AG04450 (cell line): ENCODE measurements around the gene GRAMD1A. TPM values are rescaled to one million over a fixed set of nuclear protein-coding genes. Genes with fewer than 3 reads are reported as not detected.

Experiments used
- CTCF ChIA-PET: fragments of 300-600, 350-600 bp; formaldehyde crosslinking; extraction: SDS; loops from one replicate; lab custom pipeline; 2022; ENCODE audit warnings: antibody characterized with exemption, inconsistent platforms; lab: Charles Lee
- POLR2A ChIA-PET: fragments of 350-600 bp; formaldehyde crosslinking; extraction: SDS; loops from one replicate; lab custom pipeline; 2021; ENCODE audit warnings: antibody characterized with exemption, inconsistent platforms; lab: Yijun Ruan, JAX
- DNase-seq: peaks from one replicate; pipeline ENCODE4 v3.0.0-alpha.2; 2011; ENCODE audit warnings: low read depth, low spot score
- H3K27ac ChIP-seq: one replicate; pipeline ENCODE4 v1.5.1; 2012; ENCODE audit warnings: low read depth, low read length, control low read depth
- H3K27me3 ChIP-seq: one replicate; pipeline ENCODE4 v1.6.0; 2012; ENCODE audit warnings: low read length; ENCODE audit not compliant: control insufficient read depth, insufficient read depth
- H3K4me3 ChIP-seq: 2 replicates; pipeline ENCODE4 v1.5.1; 2011; ENCODE audit warnings: mild to moderate bottlenecking, low read depth, low read length, control low read depth
- H3K9me3 ChIP-seq: 2 replicates; pipeline ENCODE4 v1.5.1; 2012; ENCODE audit warnings: low read length; ENCODE audit not compliant: control insufficient read depth, insufficient read depth
- polyA plus RNA-seq: library from polyadenylated mRNA; depleted of rRNA; stranded (reverse); fragments of >200 nt; gene quantifications from 2 replicates; pipeline ENCODE4 v1.2.3, GENCODE V29; 2011
- TF ChIP-seq, protein P1 (sequence below): IDR thresholded peaks from 2 replicates; pipeline ENCODE4 v1.5.1; 2011; ENCODE audit warnings: low read depth, low read length, control low read depth, inconsistent platforms

Gene GRAMD1A
- polyA plus RNA-seq, 1 experiment, result 53.2 TPM

DNA sequence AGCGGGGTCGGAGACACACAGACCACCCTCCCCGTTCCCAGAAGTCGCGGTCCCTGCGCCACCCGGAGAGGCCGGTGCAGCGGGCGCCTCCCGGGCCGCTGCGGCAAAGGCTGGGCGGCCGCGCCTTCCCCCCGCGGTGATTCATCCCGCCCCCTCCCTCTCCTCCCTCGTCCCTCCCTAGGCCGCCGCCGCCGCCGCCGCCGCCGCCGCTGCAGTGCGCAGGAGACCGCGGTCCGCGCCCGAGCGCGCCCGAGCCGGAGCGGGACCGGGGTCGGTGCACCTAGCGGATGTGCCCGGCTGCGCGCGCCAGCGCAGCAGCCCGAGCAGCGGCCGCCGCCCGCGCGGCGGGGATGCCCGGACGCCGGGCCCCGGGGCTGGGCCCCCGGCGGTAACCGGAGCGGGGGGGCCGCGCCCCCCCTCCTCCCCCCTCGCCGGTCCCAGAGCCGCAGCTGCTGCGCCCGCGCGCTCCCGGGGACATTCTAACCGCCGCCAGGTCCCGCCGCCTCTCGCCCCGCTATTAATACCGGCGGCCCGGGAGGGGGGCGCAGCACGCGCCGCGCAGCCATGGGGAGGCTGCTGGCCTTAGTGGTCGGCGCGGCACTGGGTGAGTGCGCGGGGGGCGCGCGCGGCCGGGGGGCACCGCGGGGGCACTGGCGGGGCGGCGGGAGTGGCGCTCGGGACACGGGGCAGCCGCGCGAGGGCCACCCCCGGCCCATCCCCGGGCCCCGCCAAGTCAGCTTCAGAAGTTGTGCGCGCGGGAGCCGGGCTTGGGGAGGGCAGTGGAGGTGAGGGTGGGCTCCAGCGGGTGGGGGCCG is 30.3 kb downstream of the GRAMD1A start, which contains the start of gene SCN1B:
TSS of gene SCN1B (plus strand) at position 214 of the 815 bp plus-strand sequence. CDS start at position 565, 351 bp downstream.
- H3K27ac ChIP-seq, result no peak within 1 kb of the TSS
- peak within 1 kb of the TSS; percentile 63 for H3K4me3 ChIP-seq
- CTCF ChIA-PET, result interaction anchor here (0.7 to 1.9 kb wide), 2 partner anchors 14 to 304 kb away, joined by 6 to 15 read pairs; no protein-coding TSS in a partner anchor
- POLR2A ChIA-PET, result interaction anchor here (0.6 kb wide), 1 partner anchor 610 kb away, joined by 3 read pairs; no protein-coding TSS in a partner anchor
- DNase-seq, result no peak
- H3K9me3 ChIP-seq, result no peaks in the 10 kb centered on the region
- no peaks in the 10 kb centered on the region for H3K27me3 ChIP-seq
- TF ChIP-seq, protein P1, sequence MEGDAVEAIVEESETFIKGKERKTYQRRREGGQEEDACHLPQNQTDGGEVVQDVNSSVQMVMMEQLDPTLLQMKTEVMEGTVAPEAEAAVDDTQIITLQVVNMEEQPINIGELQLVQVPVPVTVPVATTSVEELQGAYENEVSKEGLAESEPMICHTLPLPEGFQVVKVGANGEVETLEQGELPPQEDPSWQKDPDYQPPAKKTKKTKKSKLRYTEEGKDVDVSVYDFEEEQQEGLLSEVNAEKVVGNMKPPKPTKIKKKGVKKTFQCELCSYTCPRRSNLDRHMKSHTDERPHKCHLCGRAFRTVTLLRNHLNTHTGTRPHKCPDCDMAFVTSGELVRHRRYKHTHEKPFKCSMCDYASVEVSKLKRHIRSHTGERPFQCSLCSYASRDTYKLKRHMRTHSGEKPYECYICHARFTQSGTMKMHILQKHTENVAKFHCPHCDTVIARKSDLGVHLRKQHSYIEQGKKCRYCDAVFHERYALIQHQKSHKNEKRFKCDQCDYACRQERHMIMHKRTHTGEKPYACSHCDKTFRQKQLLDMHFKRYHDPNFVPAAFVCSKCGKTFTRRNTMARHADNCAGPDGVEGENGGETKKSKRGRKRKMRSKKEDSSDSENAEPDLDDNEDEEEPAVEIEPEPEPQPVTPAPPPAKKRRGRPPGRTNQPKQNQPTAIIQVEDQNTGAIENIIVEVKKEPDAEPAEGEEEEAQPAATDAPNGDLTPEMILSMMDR, result no peak

DNA sequence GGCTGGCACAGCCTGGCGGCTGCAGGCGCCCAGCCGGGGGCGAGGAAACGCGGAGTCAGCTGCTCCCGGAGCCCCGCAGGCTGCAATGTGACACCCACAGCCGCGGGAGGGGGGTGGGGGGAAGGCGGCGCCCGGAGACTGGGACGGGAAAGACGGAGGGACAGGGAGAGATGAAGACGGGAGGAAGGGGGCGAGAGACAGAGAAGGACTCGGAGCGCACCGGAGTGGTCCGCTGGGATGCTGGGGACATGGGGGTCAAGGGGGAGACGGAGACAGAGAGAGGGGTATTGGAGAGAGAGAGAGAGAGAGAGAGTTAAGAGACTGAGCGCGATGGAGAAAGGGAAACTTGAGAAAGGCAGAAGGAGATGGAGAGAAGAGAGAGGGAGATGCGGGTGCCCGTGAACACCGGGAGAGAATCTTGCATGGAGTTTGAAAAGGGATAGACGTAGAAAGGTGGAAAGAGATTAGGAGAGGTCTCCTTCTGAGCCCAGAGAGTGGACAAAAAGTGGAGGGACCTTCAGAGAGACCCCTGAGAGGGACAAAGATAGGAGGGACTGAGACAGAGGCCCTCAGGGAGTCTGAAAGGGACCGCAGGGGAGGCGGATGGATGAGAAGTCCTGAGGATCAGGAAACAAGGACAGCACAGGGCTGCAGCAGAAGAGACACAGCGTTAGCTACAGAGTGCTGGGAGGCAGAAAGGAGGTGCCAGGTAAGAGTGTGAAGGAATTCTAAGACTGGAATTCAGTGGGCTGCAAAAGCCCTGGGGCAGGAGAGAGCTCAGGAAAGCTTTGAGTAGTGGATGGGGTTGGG is 31.2 kb downstream of the GRAMD1A start:
- ChIA-PET CTCF (interaction anchor here (1.0 to 1.9 kb wide), 2 partner anchors 13 to 111 kb away, joined by 3 to 15 read pairs; no protein-coding TSS in a partner anchor), POLR2A (interaction anchor here (0.6 kb wide), 1 partner anchor 609 kb away, joined by 3 read pairs; no protein-coding TSS in a partner anchor)
- TF ChIP-seq, protein P1, result no peak
- peak overlapping the region; percentile 63 for H3K4me3 ChIP-seq
- H3K27ac ChIP-seq, result no peak overlapping the region
- H3K27me3 ChIP-seq, result no peaks in the 10 kb centered on the region
- no peaks in the 10 kb centered on the region for H3K9me3 ChIP-seq
- no peak for DNase-seq

DNA sequence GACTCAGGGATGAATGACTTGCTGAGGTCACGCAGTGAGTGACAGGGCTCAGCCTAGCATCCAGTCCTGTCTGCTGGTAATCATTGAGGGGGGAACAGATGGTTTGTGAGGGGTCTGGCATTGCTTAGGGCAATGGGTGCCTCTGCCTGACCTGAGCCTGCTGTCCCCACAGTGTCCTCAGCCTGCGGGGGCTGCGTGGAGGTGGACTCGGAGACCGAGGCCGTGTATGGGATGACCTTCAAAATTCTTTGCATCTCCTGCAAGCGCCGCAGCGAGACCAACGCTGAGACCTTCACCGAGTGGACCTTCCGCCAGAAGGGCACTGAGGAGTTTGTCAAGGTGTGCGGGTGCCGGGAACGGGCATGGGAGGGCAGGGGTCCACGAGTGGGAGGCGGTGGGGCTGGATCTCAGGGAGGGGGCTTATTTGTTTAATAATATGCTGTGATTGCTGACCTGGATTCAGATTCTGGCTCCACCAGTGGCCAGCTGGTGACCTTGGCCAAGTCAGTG is 32.3 kb downstream of the GRAMD1A start:
- Histone ChIP-seq H3K9me3 (no peaks in the 10 kb centered on the region), H3K27ac (no peak overlapping the region), H3K4me3 (no peak overlapping the region), H3K27me3 (no peaks in the 10 kb centered on the region)
- ChIA-PET CTCF (interaction anchor here (0.6 kb wide), 2 partner anchors 60 to 611 kb away, joined by 3 to 4 read pairs; no protein-coding TSS in a partner anchor), POLR2A (no interaction called here)
- TF ChIP-seq, protein P1, result no peak
- DNase-seq, result no peak

DNA sequence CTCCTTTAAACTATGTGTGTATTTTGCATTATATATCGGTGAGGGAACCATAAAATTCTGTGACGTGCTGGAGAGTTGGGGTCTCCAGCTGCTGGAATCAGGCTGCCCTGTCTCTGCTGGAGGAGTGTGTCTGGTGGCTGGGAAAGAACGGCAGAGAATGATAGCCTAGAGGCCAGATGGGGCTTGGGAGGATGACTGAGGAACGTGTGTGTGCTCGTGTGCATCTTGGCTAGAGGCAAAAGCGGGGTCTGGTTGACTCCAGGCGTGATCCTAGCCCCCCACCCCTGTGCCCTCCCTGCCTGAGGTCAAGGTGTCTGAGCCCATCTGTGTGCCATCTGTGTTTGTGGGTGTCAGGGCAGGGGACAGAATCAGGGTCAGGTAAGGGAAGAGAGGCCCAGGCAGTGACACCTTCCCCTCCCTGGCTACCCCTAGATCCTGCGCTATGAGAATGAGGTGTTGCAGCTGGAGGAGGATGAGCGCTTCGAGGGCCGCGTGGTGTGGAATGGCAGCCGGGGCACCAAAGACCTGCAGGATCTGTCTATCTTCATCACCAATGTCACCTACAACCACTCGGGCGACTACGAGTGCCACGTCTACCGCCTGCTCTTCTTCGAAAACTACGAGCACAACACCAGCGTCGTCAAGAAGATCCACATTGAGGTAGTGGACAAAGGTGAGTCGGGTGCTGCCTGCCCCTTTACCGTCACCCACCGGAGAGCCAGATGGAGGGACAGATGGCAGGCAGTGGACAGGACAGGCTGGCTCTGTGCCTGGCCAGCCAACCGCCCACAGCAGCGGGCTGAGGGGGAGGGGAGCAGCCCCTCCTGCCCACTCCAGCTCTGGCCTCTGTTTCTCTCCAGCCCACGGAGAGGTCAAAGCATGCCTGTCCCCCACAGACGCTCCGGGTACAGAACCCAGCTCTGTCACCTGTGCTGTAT is 33.2 kb downstream of the GRAMD1A start:
- CTCF ChIA-PET, result interaction anchor here (1.0 kb wide), 1 partner anchor 11 kb away, joined by 5 read pairs; no protein-coding TSS in a partner anchor
- TF ChIP-seq, protein P1, result no peak

More for the DNA sequence above, 33.2 kb downstream of the GRAMD1A start:
- Histone ChIP-seq H3K4me3 (no peak overlapping the region), H3K27me3 (no peaks in the 10 kb centered on the region), H3K9me3 (no peaks in the 10 kb centered on the region), H3K27ac (no peak overlapping the region)
- POLR2A ChIA-PET, result no interaction called here
- DNase-seq, result no peak
